Fibroblast of lung (primary cell): ENCODE data around the gene NUB1.

ENCODE experiments used
- EZH2 ChIP-seq: IDR thresholded peaks from 2 replicates; pipeline ENCODE4 v1.5.1; 2012; ENCODE audit warnings: low read length, control low read depth, mild to moderate bottlenecking; ENCODE audit errors: missing control alignments
- TF ChIP-seq, protein P1 (sequence below), 2 donors: IDR thresholded peaks in 1 of 2; conservative IDR thresholded peaks in 1 of 2; 1 replicate in 1 of 2; 2 replicates in 1 of 2; pipeline ENCODE4 v1.5.1; 2011 to 2012; ENCODE audit warnings: low read length in 2 of 2, control low read depth in 1 of 2, inconsistent platforms in 1 of 2, low read depth in 1 of 2, mild to moderate bottlenecking in 1 of 2

DNA sequence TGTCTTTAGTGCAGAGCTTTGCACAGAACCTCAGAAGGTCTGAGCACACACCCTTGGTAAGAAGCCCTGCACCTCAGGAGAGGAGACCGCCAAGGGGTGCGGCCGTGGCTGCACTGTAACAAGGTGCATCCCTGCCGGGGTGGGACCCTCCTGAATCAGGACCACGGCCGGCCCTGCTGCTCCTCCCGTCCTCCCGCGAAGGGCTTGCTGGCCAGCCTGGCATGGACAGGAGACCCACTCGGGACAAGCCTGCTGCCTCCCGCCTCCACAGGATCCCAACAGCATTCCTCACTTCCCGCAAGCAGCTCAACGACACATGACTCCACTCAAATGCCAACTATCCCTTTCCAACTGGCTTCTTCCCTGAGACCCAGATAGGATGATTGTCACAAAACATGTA lies 55.4 kb downstream of the NUB1 start:
- no peak for TF ChIP-seq EZH2
- TF ChIP-seq, protein P1, sequence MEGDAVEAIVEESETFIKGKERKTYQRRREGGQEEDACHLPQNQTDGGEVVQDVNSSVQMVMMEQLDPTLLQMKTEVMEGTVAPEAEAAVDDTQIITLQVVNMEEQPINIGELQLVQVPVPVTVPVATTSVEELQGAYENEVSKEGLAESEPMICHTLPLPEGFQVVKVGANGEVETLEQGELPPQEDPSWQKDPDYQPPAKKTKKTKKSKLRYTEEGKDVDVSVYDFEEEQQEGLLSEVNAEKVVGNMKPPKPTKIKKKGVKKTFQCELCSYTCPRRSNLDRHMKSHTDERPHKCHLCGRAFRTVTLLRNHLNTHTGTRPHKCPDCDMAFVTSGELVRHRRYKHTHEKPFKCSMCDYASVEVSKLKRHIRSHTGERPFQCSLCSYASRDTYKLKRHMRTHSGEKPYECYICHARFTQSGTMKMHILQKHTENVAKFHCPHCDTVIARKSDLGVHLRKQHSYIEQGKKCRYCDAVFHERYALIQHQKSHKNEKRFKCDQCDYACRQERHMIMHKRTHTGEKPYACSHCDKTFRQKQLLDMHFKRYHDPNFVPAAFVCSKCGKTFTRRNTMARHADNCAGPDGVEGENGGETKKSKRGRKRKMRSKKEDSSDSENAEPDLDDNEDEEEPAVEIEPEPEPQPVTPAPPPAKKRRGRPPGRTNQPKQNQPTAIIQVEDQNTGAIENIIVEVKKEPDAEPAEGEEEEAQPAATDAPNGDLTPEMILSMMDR (conservative IDR thresholded peaks at IDR 0.05 in 1 of 2, IDR thresholded peaks at IDR 0.05 in 1 of 2; ENCODE audit: low read depth in 1 of 2, low read length in 2 of 2), result no peak
